PC-3 (cell line): ENCODE data around the gene NOP9.

ENCODE experiments used
- CTCF ChIP-seq: fragments of 300-600 bp; sonication (generic); conservative IDR thresholded peaks from 2 replicates; pipeline ENCODE4 v1.5.1; 2017; ENCODE audit warnings: antibody characterized with exemption, low read depth, mild to moderate bottlenecking, low read length
- EZH2 ChIP-seq: fragments of 300-600 bp; sonication (generic); IDR thresholded peaks from one replicate; pipeline ENCODE4 v1.6.1; 2017; ENCODE audit warnings: antibody characterized with exemption, mild to moderate bottlenecking, low read length; ENCODE audit not compliant: unreplicated experiment
- EZH2phosphoT487 ChIP-seq: fragments of 300-600 bp; sonication (generic); IDR thresholded peaks from 2 replicates; pipeline ENCODE4 v1.6.1; 2018; ENCODE audit warnings: mild to moderate bottlenecking, antibody characterized with exemption, low read length, borderline replicate concordance

GRCh38 chr14:24285351-24285750 lies 14.3 kb upstream of the NOP9 start:
- no peak for TF ChIP-seq CTCF
- no peak for TF ChIP-seq EZH2phosphoT487
- no peak for TF ChIP-seq EZH2
